GM06990 (cell line): ENCODE data around the gene ZNF646.

Source experiments
- DNase-seq: peaks from one replicate; pipeline ENCODE4 v3.0.0-alpha.2; 2011; ENCODE audit not compliant: insufficient read length; ENCODE audit errors: extremely low read depth
- H3K27me3 ChIP-seq: replicated peaks from 2 replicates; pipeline ENCODE4 v1.6.0; 2011; ENCODE audit warnings: low read length; ENCODE audit not compliant: control insufficient read depth, insufficient read depth
- H3K36me3 ChIP-seq: 2 replicates; pipeline ENCODE4 v1.5.1; 2011; ENCODE audit warnings: low read length; ENCODE audit not compliant: control insufficient read depth, insufficient read depth
- H3K4me3 ChIP-seq: replicated peaks from 2 replicates; pipeline ENCODE4 v1.5.1; 2011; ENCODE audit warnings: low read depth, mild to moderate bottlenecking, control low read depth, low read length
- CTCF ChIP-seq: IDR thresholded peaks from 2 replicates; pipeline ENCODE4 v1.5.1; 2011; ENCODE audit warnings: low read length, control low read depth, mild to moderate bottlenecking, inconsistent platforms; ENCODE audit not compliant: insufficient read depth, poor library complexity, severe bottlenecking

ZNF646 gene

GRCh38 chr16:31127182-31127581, 53.0 kb downstream of the ZNF646 start:
- H3K27me3 ChIP-seq = no peaks in the 10 kb centered on the region
- no peak overlapping the region for H3K4me3 ChIP-seq
- no peak for DNase-seq
- no peak for TF ChIP-seq CTCF
- peaks cover 10% of the 10 kb centered on the region for H3K36me3 ChIP-seq

GRCh38 chr16:31128711-31129567, 54.7 kb downstream of the ZNF646 start:
- TF ChIP-seq CTCF = no peak
- peaks cover 10% of the 10 kb centered on the region for H3K36me3 ChIP-seq
- no peaks in the 10 kb centered on the region for H3K27me3 ChIP-seq
- H3K4me3 ChIP-seq = no peak overlapping the region
- DNase-seq = no peak

GRCh38 chr16:31129568-31130335, 55.5 kb downstream of the ZNF646 start:
- Histone ChIP-seq H3K27me3 (no peaks in the 10 kb centered on the region), H3K4me3 (no peak overlapping the region), H3K36me3 (peaks cover 10% of the 10 kb centered on the region)
- DNase-seq = no peak
- no peak for TF ChIP-seq CTCF

- Histone ChIP-seq H3K27me3 (no peaks in the 10 kb centered on the region), H3K36me3 (peaks cover 10% of the 10 kb centered on the region), H3K4me3 (no peak overlapping the region)
- no peak for DNase-seq
- TF ChIP-seq CTCF = no peak
These were observed 56.2 kb downstream of the ZNF646 start for GRCh38 chr16:31130336-31130891.

GRCh38 chr16:31130899-31131298, 56.7 kb downstream of the ZNF646 start:
- H3K36me3 ChIP-seq = peaks cover 10% of the 10 kb centered on the region
- no peak for DNase-seq
- no peak for TF ChIP-seq CTCF
- no peaks in the 10 kb centered on the region for H3K27me3 ChIP-seq
- no peak overlapping the region for H3K4me3 ChIP-seq
